Neural progenitor cell (in vitro differentiated cells): ENCODE results near the gene SLX1A. TPM values are rescaled to one million over a fixed set of nuclear protein-coding genes. Genes with fewer than 3 reads are reported as not detected.
"Not testable (repeated sequence)": the region's sequence is repeated elsewhere in the genome, so short reads cannot be mapped to it uniquely, and the experiment has no call there.

Experiments
- DNase-seq: peaks from one replicate; pipeline ENCODE4 v3.0.0-alpha.2; 2016; ENCODE audit warnings: low spot score
- H2AFZ ChIP-seq: fragments of 200-600 bp; sonication (generic); replicated peaks from 2 replicates; pipeline ENCODE4 v1.6.1; 2016; ENCODE audit warnings: antibody characterized with exemption
- H3F3A ChIP-seq: fragments of 200-600 bp; sonication (generic); 2 replicates; pipeline ENCODE4 v1.6.1; 2016; ENCODE audit warnings: antibody characterized with exemption, low read depth
- H3K27ac ChIP-seq: fragments of 200-600 bp; sonication (generic); 2 replicates; pipeline ENCODE4 v1.5.1; 2016; ENCODE audit warnings: mild to moderate bottlenecking
- H3K27me3 ChIP-seq: fragments of 200-600 bp; sonication (generic); 2 replicates; pipeline ENCODE4 v1.6.1; 2016; ENCODE audit warnings: mild to moderate bottlenecking, moderate library complexity
- H3K36me3 ChIP-seq: fragments of 200-600 bp; sonication (generic); 2 replicates; pipeline ENCODE4 v1.5.1; 2016
- H3K4me1 ChIP-seq: fragments of 200-600 bp; sonication (generic); 2 replicates; pipeline ENCODE4 v1.6.1; 2016; ENCODE audit warnings: mixed run types
- H3K4me2 ChIP-seq: fragments of 200-600 bp; sonication (generic); 2 replicates; pipeline ENCODE4 v1.6.1; 2016
- H3K4me3 ChIP-seq: fragments of 200-600 bp; sonication (generic); 2 replicates; pipeline ENCODE4 v1.5.1; 2016
- H3K79me2 ChIP-seq: fragments of 200-600 bp; sonication (generic); 2 replicates; pipeline ENCODE4 v1.6.1; 2016; ENCODE audit warnings: low read depth
- H3K9ac ChIP-seq: fragments of 200-600 bp; sonication (generic); 2 replicates; pipeline ENCODE4 v1.6.1; 2016
- H3K9me3 ChIP-seq: fragments of 200-600 bp; sonication (generic); 2 replicates; pipeline ENCODE4 v1.5.1; 2016; ENCODE audit warnings: low read depth
- H4K20me1 ChIP-seq: fragments of 200-600 bp; sonication (generic); 2 replicates; pipeline ENCODE4 v1.6.1; 2016; ENCODE audit warnings: low read depth
- H3K27ac Mint-ChIP-seq: 3 replicates; pipeline ENCODE4 v1.8.0; 2021; ENCODE audit warnings: mixed read lengths
- H3K27me3 Mint-ChIP-seq: 2 replicates; pipeline ENCODE4 v1.8.0; 2022; ENCODE audit warnings: low read depth, mild to moderate bottlenecking, inconsistent platforms, moderate library complexity, mixed read lengths; ENCODE audit not compliant: insufficient read depth
- H3K36me3 Mint-ChIP-seq: 3 replicates; pipeline ENCODE4 v1.8.0; 2021; ENCODE audit warnings: mixed read lengths
- H3K4me1 Mint-ChIP-seq: 3 replicates; pipeline ENCODE4 v1.8.0; 2021; ENCODE audit warnings: mixed read lengths
- H3K4me3 Mint-ChIP-seq: 3 replicates; pipeline ENCODE4 v1.8.0; 2021; ENCODE audit warnings: mild to moderate bottlenecking, moderate library complexity, mixed read lengths
- H3K9me3 Mint-ChIP-seq: 3 replicates; pipeline ENCODE4 v1.8.0; 2020; ENCODE audit warnings: mixed read lengths
- total RNA-seq: library from RNA; depleted of rRNA; stranded (reverse); fragments of >200 nt; gene quantifications from 2 replicates; pipeline ENCODE4 v1.2.3, GENCODE V29; 2015; ENCODE audit warnings: low replicate concordance

The SLX1A gene
- total RNA-seq, 1 donor from 2014 or later: 10.4 TPM

DNA sequence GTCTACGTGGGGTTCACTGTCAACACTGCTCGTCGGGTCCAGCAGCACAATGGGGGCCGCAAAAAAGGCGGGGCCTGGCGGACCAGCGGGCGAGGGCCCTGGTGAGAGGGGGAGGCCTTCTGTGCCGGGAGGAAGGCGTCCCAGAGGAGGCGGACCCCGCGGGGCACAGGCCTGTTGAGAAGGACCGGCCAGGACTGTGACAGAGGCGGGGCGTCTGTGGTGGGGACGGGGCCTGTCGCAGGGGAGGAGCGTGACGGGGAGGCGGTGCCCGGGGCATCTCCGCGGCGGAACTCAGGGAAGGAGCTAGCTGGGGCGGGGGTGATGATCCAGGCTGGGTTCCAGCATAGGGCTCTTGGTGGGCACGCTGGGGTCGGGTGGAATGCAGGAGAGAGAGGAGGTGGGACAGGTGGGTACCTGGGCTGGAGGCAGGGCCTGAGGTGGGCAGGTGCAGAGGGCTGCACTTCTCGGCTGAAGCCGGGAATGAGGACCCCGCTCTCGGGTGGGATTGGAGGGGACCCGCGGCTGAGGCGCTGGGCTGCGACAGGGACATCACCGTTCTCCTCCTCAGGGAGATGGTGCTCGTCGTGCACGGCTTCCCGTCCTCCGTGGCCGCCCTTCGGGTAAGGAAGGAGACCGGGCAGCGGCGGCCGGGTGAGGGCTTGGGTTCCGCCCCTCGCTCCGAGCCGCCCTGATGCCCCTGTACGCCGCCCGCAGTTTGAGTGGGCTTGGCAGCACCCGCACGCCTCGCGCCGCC is 674 bp downstream of the SLX1A start:
- not testable (repeated sequence) for H3K27me3 ChIP-seq, H4K20me1 ChIP-seq, H3K9ac ChIP-seq, H3K27me3 Mint-ChIP-seq, H3K4me1 ChIP-seq, H3K9me3 ChIP-seq, H2AFZ ChIP-seq, DNase-seq, H3K36me3 Mint-ChIP-seq, H3K27ac ChIP-seq, H3K4me3 Mint-ChIP-seq, H3K4me1 Mint-ChIP-seq, H3K36me3 ChIP-seq, H3F3A ChIP-seq, H3K79me2 ChIP-seq, H3K9me3 Mint-ChIP-seq, H3K27ac Mint-ChIP-seq
- H3K4me2 ChIP-seq: peak overlapping the region; percentile 81
- H3K4me3 ChIP-seq: peak overlapping the region; percentile 49

GRCh38 chr16:30197001-30197400 is 3.3 kb downstream of the SLX1A start:
- H3K27ac ChIP-seq, H3K9me3 ChIP-seq, H3K4me2 ChIP-seq, H3K9ac ChIP-seq, H3K36me3 Mint-ChIP-seq, H3K4me3 ChIP-seq, H3K27me3 Mint-ChIP-seq, H2AFZ ChIP-seq, H3F3A ChIP-seq, DNase-seq, H3K4me1 ChIP-seq, H3K27me3 ChIP-seq, H3K36me3 ChIP-seq, H4K20me1 ChIP-seq, H3K4me3 Mint-ChIP-seq, H3K79me2 ChIP-seq, H3K27ac Mint-ChIP-seq, H3K4me1 Mint-ChIP-seq, H3K9me3 Mint-ChIP-seq: not testable (repeated sequence)

DNA sequence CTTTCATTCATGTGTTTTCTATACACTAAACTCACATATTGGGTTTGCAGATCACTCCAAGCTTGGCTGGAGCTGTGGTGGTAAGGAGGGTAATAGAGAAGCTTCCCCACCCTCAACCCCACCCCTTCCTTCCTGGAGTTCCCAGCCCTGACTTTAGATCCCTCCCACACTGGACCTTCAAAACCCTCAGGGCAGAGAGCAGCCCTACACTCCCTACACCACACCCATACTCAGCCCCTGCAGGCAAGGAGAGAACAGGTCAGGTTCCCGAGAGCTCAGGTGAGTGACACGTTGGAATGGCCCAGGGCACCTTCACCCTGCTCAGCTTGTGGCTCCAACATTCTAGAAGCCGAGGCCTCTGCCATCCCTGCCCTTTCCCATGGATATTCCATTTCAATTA is 5.4 kb downstream of the SLX1A start, which contains the start of gene SULT1A3:
Gene SULT1A3, plus strand, starts transcription at position 207 of the 400 bp plus-strand sequence. CDS start 1,474 bp downstream, outside the sequence.
- H3K4me1 Mint-ChIP-seq, H3K4me3 ChIP-seq, H3K27me3 Mint-ChIP-seq, H3K4me2 ChIP-seq, H3K4me1 ChIP-seq, H3K4me3 Mint-ChIP-seq, H3K36me3 Mint-ChIP-seq, H3K36me3 ChIP-seq, H3K9ac ChIP-seq, H3K9me3 Mint-ChIP-seq, H3F3A ChIP-seq, H3K9me3 ChIP-seq, H3K27me3 ChIP-seq, H3K79me2 ChIP-seq, H3K27ac Mint-ChIP-seq, H4K20me1 ChIP-seq, H3K27ac ChIP-seq, H2AFZ ChIP-seq, DNase-seq: not testable (repeated sequence)

GRCh38 chr16:30199608-30200343 is 6.1 kb downstream of the SLX1A start:
- not testable (repeated sequence) for H3K27ac Mint-ChIP-seq, H3K9me3 ChIP-seq, H2AFZ ChIP-seq, H3K79me2 ChIP-seq, H3K4me3 ChIP-seq, H3K36me3 ChIP-seq, H3K4me1 ChIP-seq, H4K20me1 ChIP-seq, DNase-seq, H3K4me3 Mint-ChIP-seq, H3K27me3 ChIP-seq, H3K9ac ChIP-seq, H3K4me2 ChIP-seq, H3K27me3 Mint-ChIP-seq, H3K36me3 Mint-ChIP-seq, H3K4me1 Mint-ChIP-seq, H3F3A ChIP-seq, H3K9me3 Mint-ChIP-seq, H3K27ac ChIP-seq

DNA sequence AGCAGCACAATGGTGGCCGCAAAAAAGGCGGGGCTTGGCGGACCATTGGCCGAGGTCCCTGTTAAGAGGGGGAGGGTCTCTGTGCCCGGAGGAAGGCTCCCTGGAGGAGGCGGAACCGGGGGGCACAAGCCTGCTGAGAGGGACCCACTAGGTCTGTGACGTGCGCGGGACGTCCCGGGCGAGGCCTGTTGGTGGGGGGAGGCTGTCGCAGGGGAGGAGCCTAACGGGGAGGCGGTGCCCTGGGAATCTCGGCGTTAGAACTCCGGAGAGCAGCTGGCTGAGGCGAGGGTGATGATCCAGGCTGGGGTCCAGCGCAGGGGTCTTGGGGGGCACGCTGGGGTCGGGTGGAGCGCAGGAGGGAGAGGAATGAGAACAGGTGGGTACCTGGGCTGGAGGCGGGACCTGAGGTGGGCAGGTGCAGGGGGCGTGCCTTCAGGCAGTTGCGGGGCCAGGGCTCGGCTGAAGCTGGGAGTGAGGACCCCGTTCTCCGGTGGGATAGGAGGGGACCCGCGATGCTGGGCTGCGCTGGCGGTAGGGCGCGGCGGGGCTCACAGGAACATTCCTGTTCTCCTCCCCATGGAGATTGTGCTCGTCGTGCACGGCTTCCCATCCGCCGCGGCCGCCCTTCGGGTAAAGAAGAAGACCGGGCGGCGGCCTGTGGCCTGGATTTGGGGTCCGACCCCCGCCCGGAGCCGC is 12.0 kb downstream of the SLX1A start:
- not testable (repeated sequence) for H3K9me3 Mint-ChIP-seq, H3K36me3 ChIP-seq, H3K27me3 ChIP-seq, H3K36me3 Mint-ChIP-seq, H3K4me1 Mint-ChIP-seq, H4K20me1 ChIP-seq, H3K27me3 Mint-ChIP-seq, H3K79me2 ChIP-seq, H3K4me3 Mint-ChIP-seq, H3K9ac ChIP-seq, H2AFZ ChIP-seq, H3K9me3 ChIP-seq, H3F3A ChIP-seq, DNase-seq, H3K27ac Mint-ChIP-seq, H3K27ac ChIP-seq, H3K4me1 ChIP-seq
- peak overlapping the region; percentile 47 for H3K4me3 ChIP-seq
- H3K4me2 ChIP-seq: peak overlapping the region; percentile 76

DNA sequence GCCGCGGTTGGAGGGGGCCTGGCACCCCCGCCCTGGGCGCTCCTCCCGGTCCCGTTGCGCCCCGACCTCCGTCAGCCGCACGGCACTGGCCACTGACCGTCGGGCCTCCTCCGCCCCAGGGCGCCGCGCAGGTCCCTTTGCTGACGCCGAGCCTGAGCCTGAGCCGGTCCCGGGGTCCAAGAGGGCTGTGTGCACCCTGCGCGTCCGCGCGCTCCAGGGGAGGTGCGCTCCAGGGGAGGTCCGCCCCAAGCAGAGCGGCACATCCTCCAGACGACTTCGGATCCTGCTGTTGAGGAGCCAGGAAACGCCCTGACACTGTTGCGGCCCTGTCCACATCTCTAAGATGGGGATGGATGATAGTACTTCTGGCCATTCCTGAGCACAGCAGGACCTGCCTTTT is 12.6 kb downstream of the SLX1A start:
- H3K36me3 ChIP-seq, DNase-seq, H3F3A ChIP-seq, H3K9me3 Mint-ChIP-seq, H3K36me3 Mint-ChIP-seq, H3K4me3 Mint-ChIP-seq, H3K9ac ChIP-seq, H3K27me3 ChIP-seq, H3K4me1 Mint-ChIP-seq, H3K4me1 ChIP-seq, H3K27me3 Mint-ChIP-seq, H3K27ac Mint-ChIP-seq, H3K9me3 ChIP-seq, H3K79me2 ChIP-seq, H4K20me1 ChIP-seq, H3K27ac ChIP-seq, H2AFZ ChIP-seq: not testable (repeated sequence)
- Histone ChIP-seq H3K4me3 (peak overlapping the region; percentile 47), H3K4me2 (peak overlapping the region; percentile 76)

DNA sequence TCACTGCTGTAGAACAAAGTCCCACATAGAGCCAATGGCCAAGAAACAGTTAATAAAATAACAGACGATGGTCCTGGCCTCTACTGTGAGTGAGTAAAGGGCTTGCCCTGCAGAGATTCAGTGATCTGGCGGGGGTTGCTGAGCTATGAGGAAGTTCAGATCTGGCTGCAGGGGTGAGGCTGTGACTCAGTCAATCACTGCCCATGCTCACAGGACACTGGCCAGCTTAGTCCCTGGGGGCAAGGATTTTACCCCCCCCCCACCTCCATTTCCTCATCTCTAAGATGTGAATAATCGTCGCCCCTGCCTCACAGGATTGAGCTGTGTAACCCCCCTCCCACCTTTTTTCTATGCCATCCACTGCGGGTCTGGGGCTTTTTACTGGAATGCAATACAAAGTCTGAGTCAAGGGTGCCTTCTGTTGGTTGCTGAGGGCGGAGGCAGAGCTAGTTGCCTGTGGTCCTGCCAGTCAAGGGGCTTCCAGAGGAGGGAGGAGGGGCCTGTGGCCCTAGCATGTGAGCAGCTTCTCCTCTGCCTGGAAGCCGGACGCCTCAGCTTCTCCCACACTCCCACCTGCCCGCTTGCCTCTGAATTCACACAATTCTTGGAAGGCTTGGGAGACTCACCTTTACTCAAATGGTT is 13.5 kb downstream of the SLX1A start:
- H2AFZ ChIP-seq, H3K36me3 ChIP-seq, H3K4me1 Mint-ChIP-seq, H3K27me3 ChIP-seq, DNase-seq, H4K20me1 ChIP-seq, H3K79me2 ChIP-seq, H3K9me3 Mint-ChIP-seq, H3F3A ChIP-seq, H3K4me3 Mint-ChIP-seq, H3K4me2 ChIP-seq, H3K27ac Mint-ChIP-seq, H3K4me1 ChIP-seq, H3K9ac ChIP-seq, H3K27me3 Mint-ChIP-seq, H3K4me3 ChIP-seq, H3K36me3 Mint-ChIP-seq, H3K9me3 ChIP-seq, H3K27ac ChIP-seq: not testable (repeated sequence)
